Skeletal muscle tissue (tissue), 4 donors: Measurements from ENCODE around the gene SYNPO. TPM values are rescaled to one million over a fixed set of nuclear protein-coding genes. Genes with fewer than 3 reads are reported as not detected.

Experiments used
- H3K27ac ChIP-seq: one replicate; pipeline ENCODE4 v1.7.0; 2013; ENCODE audit warnings: mild to moderate bottlenecking, low read depth, low read length, inconsistent platforms
- H3K27me3 ChIP-seq, 3 donors: one replicate each; pipeline ENCODE4 v1.7.0; 2013; ENCODE audit warnings: low read length in 3 of 3; ENCODE audit not compliant: control insufficient read depth in 3 of 3, insufficient read depth in 3 of 3
- H3K36me3 ChIP-seq, 3 donors: one replicate each; pipeline ENCODE4 v1.7.0; 2013; ENCODE audit warnings: low read length in 3 of 3; ENCODE audit not compliant: control insufficient read depth in 3 of 3, insufficient read depth in 3 of 3
- H3K4me1 ChIP-seq, 3 donors: one replicate each; pipeline ENCODE4 v1.7.0; 2013; ENCODE audit warnings: low read length in 3 of 3, mild to moderate bottlenecking in 3 of 3; ENCODE audit not compliant: control insufficient read depth in 3 of 3, insufficient read depth in 3 of 3
- H3K4me3 ChIP-seq, 3 donors: one replicate each; pipeline ENCODE4 v1.7.0; 2013; ENCODE audit warnings: low read length in 3 of 3
- H3K9ac ChIP-seq, 3 donors: one replicate each; pipeline ENCODE4 v1.7.0; 2013; ENCODE audit warnings: low read length in 3 of 3, mild to moderate bottlenecking in 3 of 3, moderate library complexity in 2 of 3, low read depth in 1 of 3
- H3K9me3 ChIP-seq, 3 donors: one replicate each; pipeline ENCODE4 v1.7.0; 2013; ENCODE audit warnings: low read length in 3 of 3; ENCODE audit not compliant: control insufficient read depth in 3 of 3
- total RNA-seq: library from RNA; depleted of rRNA; stranded (reverse); fragments of >200 nt; gene quantifications from one replicate; pipeline ENCODE4 v1.2.3, GENCODE V29; 2014
- donor health status: Osteomylitis.

Gene SYNPO
- total RNA-seq, 1 donor from 2014 or later = 6.3 TPM

GRCh38 chr5:150606476-150606875 is 34.0 kb upstream of the SYNPO start:
- Histone ChIP-seq H3K27ac (peak overlapping the region; percentile 57), H3K4me3 (no peak overlapping the region), H3K36me3 (no peaks in the 10 kb centered on the region), H3K27me3 (no peaks in the 10 kb centered on the region), H3K9ac (peak overlapping the region in 2 of 3 donors; percentile 36 to 68), H3K9me3 (no peaks in the 10 kb centered on the region), H3K4me1 (peaks cover 53 to 94% (median 87%) of the 10 kb centered on the region in 3 donors)

GRCh38 chr5:150607105-150607504 is 33.4 kb upstream of the SYNPO start:
- H3K9me3 ChIP-seq = no peaks in the 10 kb centered on the region
- no peaks in the 10 kb centered on the region for H3K27me3 ChIP-seq
- peak overlapping the region in 1 of 3 donors; percentile 36 for H3K9ac ChIP-seq
- H3K36me3 ChIP-seq = no peaks in the 10 kb centered on the region
- H3K4me1 ChIP-seq = peaks cover 53 to 94% (median 87%) of the 10 kb centered on the region in 3 donors
- no peak overlapping the region for H3K4me3 ChIP-seq
- H3K27ac ChIP-seq = peak overlapping the region; percentile 57

DNA sequence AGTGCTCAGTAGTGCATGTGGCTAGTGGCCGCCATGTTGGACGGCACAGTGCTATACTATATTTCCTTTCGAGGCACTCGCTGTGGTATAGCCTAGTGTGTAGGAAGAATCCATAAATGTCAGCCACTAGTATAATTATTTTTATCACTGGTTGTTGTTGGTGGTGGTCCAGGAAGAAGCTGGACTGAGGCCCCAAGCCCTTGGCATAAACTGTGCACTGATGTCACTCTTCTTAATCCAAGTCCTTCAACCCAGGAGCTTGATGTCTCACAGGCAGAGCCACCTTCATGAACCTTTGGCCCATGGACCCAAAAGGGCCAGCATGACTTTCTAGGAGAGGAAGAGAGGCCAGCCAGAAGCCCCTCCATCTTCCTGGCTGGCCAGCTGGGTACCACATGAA is 32.5 kb upstream of the SYNPO start:
- Histone ChIP-seq H3K4me3 (no peak overlapping the region), H3K27me3 (no peaks in the 10 kb centered on the region), H3K36me3 (no peaks in the 10 kb centered on the region), H3K9ac (peak overlapping the region in 1 of 3 donors; percentile 20), H3K9me3 (no peaks in the 10 kb centered on the region), H3K27ac (peak overlapping the region; percentile 99), H3K4me1 (peaks cover 56 to 96% (median 88%) of the 10 kb centered on the region in 3 donors)

DNA sequence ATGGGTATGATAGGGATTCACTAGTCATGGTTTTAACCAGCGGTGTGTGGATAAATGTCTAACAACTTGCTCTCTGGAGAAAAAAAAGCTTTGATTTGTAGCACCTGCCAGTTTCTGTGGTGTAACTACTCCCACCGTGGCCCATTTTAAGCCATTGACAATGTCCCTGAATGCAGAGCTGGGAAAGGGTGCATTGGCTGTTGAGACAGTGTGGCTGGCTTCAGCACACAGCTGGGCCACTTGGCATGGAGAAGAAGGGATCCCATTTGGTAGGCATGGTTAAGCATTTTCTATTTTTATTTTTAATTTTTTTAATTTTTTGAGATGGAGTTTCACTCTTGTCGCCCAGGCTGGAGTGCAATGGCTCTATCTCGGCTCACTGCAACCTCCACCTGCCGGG is 31.5 kb upstream of the SYNPO start:
- Histone ChIP-seq H3K4me1 (peaks cover 57 to 96% (median 88%) of the 10 kb centered on the region in 3 donors), H3K27ac (peak overlapping the region; percentile 99), H3K36me3 (no peaks in the 10 kb centered on the region), H3K27me3 (no peaks in the 10 kb centered on the region), H3K9ac (peak overlapping the region in 2 of 3 donors; percentile 30 to 50), H3K4me3 (no peak overlapping the region), H3K9me3 (no peaks in the 10 kb centered on the region)

- Histone ChIP-seq H3K36me3 (no peaks in the 10 kb centered on the region), H3K9me3 (no peaks in the 10 kb centered on the region), H3K27me3 (no peaks in the 10 kb centered on the region), H3K4me3 (peak overlapping the region; percentile 15 to 56 (median 54)), H3K27ac (peak overlapping the region; percentile 99), H3K4me1 (peaks cover 67 to 97% (median 89%) of the 10 kb centered on the region in 3 donors), H3K9ac (peak overlapping the region; percentile 85 to 89 (median 87))
Observed at GRCh38 chr5:150609843-150610584, 30.4 kb upstream of the SYNPO start.

GRCh38 chr5:150611026-150611425 is 29.4 kb upstream of the SYNPO start:
- Histone ChIP-seq H3K27ac (peak overlapping the region; percentile 99), H3K4me3 (no peak overlapping the region), H3K9ac (peak overlapping the region; percentile 75 to 89 (median 87)), H3K27me3 (no peaks in the 10 kb centered on the region), H3K4me1 (peaks cover 77 to 97% (median 92%) of the 10 kb centered on the region in 3 donors), H3K9me3 (no peaks in the 10 kb centered on the region), H3K36me3 (no peaks in the 10 kb centered on the region)

DNA sequence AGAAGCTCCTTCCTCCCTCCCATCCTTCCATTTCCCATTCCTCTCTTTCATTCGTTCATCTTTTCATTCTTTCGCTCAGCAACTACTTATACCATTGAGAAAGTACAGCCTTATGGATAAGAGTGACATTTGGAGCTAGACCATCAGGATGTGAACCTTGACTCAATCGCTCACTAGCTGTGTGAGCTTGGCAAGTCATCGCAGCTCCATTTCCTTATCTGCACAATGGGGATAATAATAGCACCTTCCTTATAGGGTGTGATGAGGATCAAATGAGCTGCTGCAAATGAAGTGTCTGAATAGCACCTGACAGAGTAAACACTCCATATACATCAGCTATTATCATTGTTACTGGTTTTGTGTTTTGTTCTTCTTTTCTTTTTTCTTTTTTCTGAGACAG is 28.1 kb upstream of the SYNPO start:
- H3K4me3 ChIP-seq = no peak overlapping the region
- H3K9ac ChIP-seq = peak overlapping the region in 2 of 3 donors; percentile 28 to 76
- H3K4me1 ChIP-seq = peaks cover 84 to 97% (median 94%) of the 10 kb centered on the region in 3 donors
- no peaks in the 10 kb centered on the region for H3K36me3 ChIP-seq
- no peaks in the 10 kb centered on the region for H3K27me3 ChIP-seq
- H3K9me3 ChIP-seq = no peaks in the 10 kb centered on the region
- peak overlapping the region; percentile 99 for H3K27ac ChIP-seq

GRCh38 chr5:150612905-150613670 is 27.4 kb upstream of the SYNPO start:
- H3K27ac ChIP-seq = peak overlapping the region; percentile 99
- H3K9ac ChIP-seq = peak overlapping the region in 2 of 3 donors; percentile 13 to 76
- H3K9me3 ChIP-seq = no peaks in the 10 kb centered on the region
- no peak overlapping the region for H3K4me3 ChIP-seq
- no peaks in the 10 kb centered on the region for H3K36me3 ChIP-seq
- no peaks in the 10 kb centered on the region for H3K27me3 ChIP-seq
- H3K4me1 ChIP-seq = peaks cover 88 to 97% (median 95%) of the 10 kb centered on the region in 3 donors

GRCh38 chr5:150613991-150614660 is 26.3 kb upstream of the SYNPO start:
- no peaks in the 10 kb centered on the region for H3K36me3 ChIP-seq
- H3K27ac ChIP-seq = peak overlapping the region; percentile 99
- peaks cover 92 to 97% (median 96%) of the 10 kb centered on the region in 3 donors for H3K4me1 ChIP-seq
- peak overlapping the region; percentile 37 to 76 (median 40) for H3K9ac ChIP-seq
- H3K4me3 ChIP-seq = peak overlapping the region in 1 of 3 donors; percentile 46
- no peaks in the 10 kb centered on the region for H3K9me3 ChIP-seq
- H3K27me3 ChIP-seq = no peaks in the 10 kb centered on the region
